ENCODE data around the gene SCG3. TPM values are rescaled to one million over a fixed set of nuclear protein-coding genes. Genes with fewer than 3 reads are reported as not detected.

The SCG3 gene
- 3.2 TPM for polyA plus RNA-seq (2012; ENCODE audit: insufficient read length, low read depth)

DNA sequence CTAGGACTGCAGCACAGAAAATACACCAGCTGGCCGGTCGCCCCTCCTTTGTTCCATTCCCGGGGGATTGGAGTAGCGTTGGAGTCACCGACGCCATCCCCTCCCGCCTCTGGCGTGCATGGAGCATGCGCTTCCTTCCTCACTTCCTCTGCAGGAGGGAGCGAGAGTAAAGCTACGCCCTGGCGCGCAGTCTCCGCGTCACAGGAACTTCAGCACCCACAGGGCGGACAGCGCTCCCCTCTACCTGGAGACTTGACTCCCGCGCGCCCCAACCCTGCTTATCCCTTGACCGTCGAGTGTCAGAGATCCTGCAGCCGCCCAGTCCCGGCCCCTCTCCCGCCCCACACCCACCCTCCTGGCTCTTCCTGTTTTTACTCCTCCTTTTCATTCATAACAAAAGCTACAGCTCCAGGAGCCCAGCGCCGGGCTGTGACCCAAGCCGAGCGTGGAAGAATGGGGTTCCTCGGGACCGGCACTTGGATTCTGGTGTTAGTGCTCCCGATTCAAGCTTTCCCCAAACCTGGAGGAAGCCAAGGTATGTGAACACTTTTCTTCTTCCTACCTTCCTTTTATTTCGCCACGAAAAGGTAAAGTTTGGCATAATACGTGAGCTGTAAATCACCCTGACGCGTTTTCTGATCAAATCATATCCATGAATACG, at the start of gene SCG3:
SCG3 (plus strand) TSS at position 201 of the 661 bp plus-strand sequence; CDS start at position 454, 253 bp downstream.
- TF ChIP-seq, protein P1, sequence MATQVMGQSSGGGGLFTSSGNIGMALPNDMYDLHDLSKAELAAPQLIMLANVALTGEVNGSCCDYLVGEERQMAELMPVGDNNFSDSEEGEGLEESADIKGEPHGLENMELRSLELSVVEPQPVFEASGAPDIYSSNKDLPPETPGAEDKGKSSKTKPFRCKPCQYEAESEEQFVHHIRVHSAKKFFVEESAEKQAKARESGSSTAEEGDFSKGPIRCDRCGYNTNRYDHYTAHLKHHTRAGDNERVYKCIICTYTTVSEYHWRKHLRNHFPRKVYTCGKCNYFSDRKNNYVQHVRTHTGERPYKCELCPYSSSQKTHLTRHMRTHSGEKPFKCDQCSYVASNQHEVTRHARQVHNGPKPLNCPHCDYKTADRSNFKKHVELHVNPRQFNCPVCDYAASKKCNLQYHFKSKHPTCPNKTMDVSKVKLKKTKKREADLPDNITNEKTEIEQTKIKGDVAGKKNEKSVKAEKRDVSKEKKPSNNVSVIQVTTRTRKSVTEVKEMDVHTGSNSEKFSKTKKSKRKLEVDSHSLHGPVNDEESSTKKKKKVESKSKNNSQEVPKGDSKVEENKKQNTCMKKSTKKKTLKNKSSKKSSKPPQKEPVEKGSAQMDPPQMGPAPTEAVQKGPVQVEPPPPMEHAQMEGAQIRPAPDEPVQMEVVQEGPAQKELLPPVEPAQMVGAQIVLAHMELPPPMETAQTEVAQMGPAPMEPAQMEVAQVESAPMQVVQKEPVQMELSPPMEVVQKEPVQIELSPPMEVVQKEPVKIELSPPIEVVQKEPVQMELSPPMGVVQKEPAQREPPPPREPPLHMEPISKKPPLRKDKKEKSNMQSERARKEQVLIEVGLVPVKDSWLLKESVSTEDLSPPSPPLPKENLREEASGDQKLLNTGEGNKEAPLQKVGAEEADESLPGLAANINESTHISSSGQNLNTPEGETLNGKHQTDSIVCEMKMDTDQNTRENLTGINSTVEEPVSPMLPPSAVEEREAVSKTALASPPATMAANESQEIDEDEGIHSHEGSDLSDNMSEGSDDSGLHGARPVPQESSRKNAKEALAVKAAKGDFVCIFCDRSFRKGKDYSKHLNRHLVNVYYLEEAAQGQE (IDR thresholded peaks at IDR 0.05; ENCODE audit: insufficient read depth in 1 of 2, low read depth in 2 of 2, low read length in 2 of 2): peak; percentile 98 to 99
- TF ChIP-seq POLR2AphosphoS5 (IDR thresholded peaks at IDR 0.05; ENCODE audit: low read depth, low read length): no peak
- peak; percentile 86 for TF ChIP-seq FOXP2 (optimal IDR thresholded peaks at IDR 0.05; ENCODE audit: borderline replicate concordance, extremely low read depth, extremely low read length, insufficient read depth)
- TF ChIP-seq SIN3A (IDR thresholded peaks at IDR 0.05; ENCODE audit: borderline replicate concordance, insufficient read depth, low read length): peak; percentile 99
- peak; percentile 36; the same call in 1 of the 2 replicates for TF ChIP-seq TAF1 (IDR thresholded peaks at IDR 0.05; ENCODE audit: borderline replicate concordance, insufficient read depth, low read length)

DNA sequence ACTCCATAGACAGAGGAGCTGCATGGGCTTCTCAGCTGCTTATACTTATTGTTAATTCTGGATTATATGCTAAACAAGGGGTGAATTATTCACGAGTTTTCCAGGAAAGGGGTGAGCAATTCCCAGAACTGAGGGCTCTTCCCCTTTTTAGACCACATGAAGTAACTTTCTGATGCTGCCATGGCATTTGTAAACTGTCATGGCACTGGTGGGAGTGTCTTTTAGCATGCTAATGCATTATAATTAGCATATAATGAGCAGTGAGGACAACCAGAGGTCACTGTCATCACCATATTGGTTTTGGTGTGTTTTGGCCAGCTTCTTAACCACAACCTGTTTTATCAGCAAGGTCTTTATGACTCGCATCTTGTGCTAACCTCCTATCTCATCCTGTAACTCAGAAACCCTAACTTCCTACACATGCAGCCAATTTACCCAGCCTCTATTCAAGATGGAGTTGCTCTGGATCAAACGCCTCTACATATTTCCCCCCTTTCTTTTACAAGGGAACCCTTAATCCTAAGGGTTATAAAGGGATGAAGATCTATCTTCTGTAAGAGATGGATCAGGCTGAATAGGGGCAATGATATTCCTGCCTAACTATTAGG, 46.6 kb upstream of the SCG3 start:
- TF ChIP-seq TAF1 (IDR thresholded peaks at IDR 0.05; ENCODE audit: borderline replicate concordance, insufficient read depth, low read length) (no peak), SIN3A (IDR thresholded peaks at IDR 0.05; ENCODE audit: borderline replicate concordance, insufficient read depth, low read length) (no peak), POLR2AphosphoS5 (IDR thresholded peaks at IDR 0.05; ENCODE audit: low read depth, low read length) (no peak)

DNA sequence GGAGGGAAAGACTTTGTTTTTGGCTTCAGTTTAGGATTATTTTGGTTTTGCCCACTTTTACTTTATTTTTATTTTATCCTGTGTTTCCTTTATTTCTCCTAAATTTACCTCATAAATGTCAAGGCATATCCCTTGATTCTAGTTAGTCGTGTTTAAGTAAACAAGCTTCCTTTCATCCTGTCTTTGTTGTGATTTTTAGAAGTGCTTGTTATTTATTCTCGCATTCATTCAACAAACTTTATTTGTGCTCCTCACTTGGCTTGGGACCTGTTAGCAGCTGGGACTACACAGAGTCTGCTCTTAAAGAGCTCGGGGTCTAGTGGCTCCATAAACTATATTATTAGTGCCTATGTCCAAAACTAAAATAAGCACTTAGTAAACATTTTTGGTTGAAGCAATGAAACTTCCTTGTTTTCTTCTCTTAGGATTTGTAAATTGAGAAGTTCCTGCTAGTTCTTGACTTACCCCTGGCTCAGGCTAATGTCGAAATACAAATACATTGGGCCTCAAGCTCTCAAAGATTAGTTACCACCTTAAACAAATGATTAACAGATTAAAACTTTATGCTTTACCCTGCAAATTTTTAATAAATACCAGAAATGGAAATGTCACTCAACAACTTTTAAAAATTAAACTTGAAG, 39.7 kb upstream of the SCG3 start:
- TF ChIP-seq SIN3A (IDR thresholded peaks at IDR 0.05; ENCODE audit: borderline replicate concordance, insufficient read depth, low read length): no peak
- no peak for TF ChIP-seq POLR2AphosphoS5 (IDR thresholded peaks at IDR 0.05; ENCODE audit: low read depth, low read length)
- no peak for TF ChIP-seq FOXP2 (optimal IDR thresholded peaks at IDR 0.05; ENCODE audit: borderline replicate concordance, extremely low read depth, extremely low read length, insufficient read depth)
- TF ChIP-seq TAF1 (IDR thresholded peaks at IDR 0.05; ENCODE audit: borderline replicate concordance, insufficient read depth, low read length): no peak
- TF ChIP-seq, protein P1 (IDR thresholded peaks at IDR 0.05; ENCODE audit: insufficient read depth in 1 of 2, low read depth in 2 of 2, low read length in 2 of 2): no peak

DNA sequence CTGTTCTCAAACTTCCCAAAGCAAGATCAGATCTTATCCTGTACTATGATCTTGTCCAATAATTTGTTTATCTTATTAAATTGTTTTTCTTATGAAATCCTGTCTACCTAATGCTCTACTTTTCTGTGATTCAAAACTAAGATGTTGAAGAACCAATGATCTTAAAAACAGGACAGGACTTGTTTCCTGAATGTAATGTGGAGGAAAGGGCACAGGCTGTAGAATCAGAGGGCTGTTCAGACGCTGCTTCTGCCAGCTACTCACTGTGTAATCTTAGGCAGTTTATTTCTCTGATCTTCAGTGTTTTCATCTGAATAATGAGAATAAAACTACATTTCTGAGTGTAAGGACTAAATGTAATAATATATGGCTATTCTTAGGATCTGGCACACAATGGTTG, 38.6 kb upstream of the SCG3 start:
- TF ChIP-seq TAF1 (IDR thresholded peaks at IDR 0.05; ENCODE audit: borderline replicate concordance, insufficient read depth, low read length) (no peak), SIN3A (IDR thresholded peaks at IDR 0.05; ENCODE audit: borderline replicate concordance, insufficient read depth, low read length) (no peak), POLR2AphosphoS5 (IDR thresholded peaks at IDR 0.05; ENCODE audit: low read depth, low read length) (no peak), FOXP2 (optimal IDR thresholded peaks at IDR 0.05; ENCODE audit: borderline replicate concordance, extremely low read depth, extremely low read length, insufficient read depth) (no peak)
- TF ChIP-seq, protein P1 (IDR thresholded peaks at IDR 0.05; ENCODE audit: insufficient read depth in 1 of 2, low read depth in 2 of 2, low read length in 2 of 2): no peak

DNA sequence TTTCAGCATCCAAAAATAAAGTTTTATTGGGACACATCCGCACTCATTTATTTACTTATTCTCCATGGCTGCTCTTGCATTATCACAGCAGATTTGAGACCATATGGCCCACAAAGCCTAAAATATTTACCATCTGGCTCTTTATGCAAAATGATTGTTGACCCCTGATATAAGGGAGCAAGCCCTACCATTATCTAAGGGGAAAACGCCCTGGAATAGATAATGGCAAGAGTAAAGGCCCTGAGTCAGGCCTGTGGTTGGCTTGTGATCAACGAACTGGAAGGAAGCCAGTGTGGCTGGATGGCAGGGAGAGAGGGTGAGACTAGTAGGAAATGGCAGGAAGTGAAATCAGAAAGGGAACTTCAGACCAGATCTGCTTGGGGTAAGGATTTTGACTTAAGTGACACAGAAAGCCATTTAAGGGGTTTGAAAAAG, 34.2 kb upstream of the SCG3 start:
- TF ChIP-seq, protein P1 (IDR thresholded peaks at IDR 0.05; ENCODE audit: insufficient read depth in 1 of 2, low read depth in 2 of 2, low read length in 2 of 2): no peak
- TF ChIP-seq TAF1 (IDR thresholded peaks at IDR 0.05; ENCODE audit: borderline replicate concordance, insufficient read depth, low read length): no peak
- no peak for TF ChIP-seq SIN3A (IDR thresholded peaks at IDR 0.05; ENCODE audit: borderline replicate concordance, insufficient read depth, low read length)
- TF ChIP-seq FOXP2 (optimal IDR thresholded peaks at IDR 0.05; ENCODE audit: borderline replicate concordance, extremely low read depth, extremely low read length, insufficient read depth): no peak
- no peak for TF ChIP-seq POLR2AphosphoS5 (IDR thresholded peaks at IDR 0.05; ENCODE audit: low read depth, low read length)
